ENCODE results near the gene USP25.
A peak's percentile ranks its signal among the peaks of the same experiment; 100 is the strongest.

The USP25 gene

DNA sequence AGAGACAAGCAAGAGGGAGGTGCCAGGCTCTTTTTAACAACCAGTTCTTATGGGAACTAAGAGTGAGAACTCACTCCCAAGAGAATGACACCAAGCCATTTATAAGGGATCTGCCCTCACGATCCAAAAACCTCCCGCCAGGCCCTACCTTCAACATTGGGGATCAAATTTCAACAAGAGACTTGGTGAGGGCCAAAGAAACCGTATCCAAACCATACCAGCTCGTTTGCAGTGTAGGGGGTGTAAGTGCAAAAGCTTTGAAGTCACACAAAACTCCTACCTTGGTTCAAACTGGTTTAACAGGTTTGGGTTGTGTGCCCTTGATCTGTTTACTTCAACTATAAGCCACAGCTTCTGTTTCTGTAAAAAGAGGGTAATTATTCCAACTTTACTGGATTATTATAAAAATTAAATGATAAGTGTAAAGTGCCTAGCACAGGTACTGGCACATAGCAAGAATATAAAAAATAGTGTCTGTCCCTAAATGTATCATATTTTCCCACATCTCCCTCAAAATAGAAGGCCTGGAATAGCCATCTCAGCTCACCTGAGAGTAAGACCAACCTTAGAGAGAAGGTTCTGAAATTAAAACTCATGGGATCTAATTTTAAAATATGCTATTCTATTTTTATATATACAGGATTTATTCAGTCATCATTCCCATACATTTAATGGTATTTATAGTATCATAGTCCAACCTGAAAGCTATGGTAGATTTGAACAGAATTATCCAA, 7.0 kb upstream of the USP25 start:
- Histone ChIP-seq H3K4me1 (ENCODE audit: low read length) (no peaks in the 10 kb centered on the region), H3K9me3 (ENCODE audit: insufficient read depth, low read length) (no peaks in the 10 kb centered on the region), H3K36me3 (replicated peaks; ENCODE audit: low read depth, low read length) (no peaks in the 10 kb centered on the region), H3K4me2 (ENCODE audit: low read length) (no peak overlapping the region), H3K4me3 (ENCODE audit: low read length) (no peak overlapping the region), H3K27me3 (ENCODE audit: low read depth, low read length) (no peaks in the 10 kb centered on the region), H4K20me1 (ENCODE audit: insufficient read depth, low read length) (no peaks in the 10 kb centered on the region), H3K9ac (ENCODE audit: low read length) (no peak overlapping the region), H3K79me2 (ENCODE audit: low read length) (no peaks in the 10 kb centered on the region), H2AFZ (ENCODE audit: low read depth, low read length) (no peak overlapping the region), H3K27ac (ENCODE audit: low read length) (no peak overlapping the region)
- no peak for TF ChIP-seq EZH2phosphoT487 (IDR thresholded peaks at IDR 0.05; ENCODE audit: low read depth)
- no peak for TF ChIP-seq CTCF (IDR thresholded peaks at IDR 0.05; ENCODE audit: low read depth, low read length)

- TF ChIP-seq EZH2phosphoT487 (IDR thresholded peaks at IDR 0.05; ENCODE audit: low read depth), result no peak
- TF ChIP-seq CTCF (IDR thresholded peaks at IDR 0.05; ENCODE audit: low read depth, low read length), result no peak
- Histone ChIP-seq H3K27me3 (ENCODE audit: low read depth, low read length) (peaks cover 3% of the 10 kb centered on the region; the same call in 1 of the 2 replicates), H3K79me2 (ENCODE audit: low read length) (peaks cover 8% of the 10 kb centered on the region), H3K36me3 (replicated peaks; ENCODE audit: low read depth, low read length) (no peaks in the 10 kb centered on the region), H3K9me3 (ENCODE audit: insufficient read depth, low read length) (no peaks in the 10 kb centered on the region), H4K20me1 (ENCODE audit: insufficient read depth, low read length) (no peaks in the 10 kb centered on the region), H3K4me3 (ENCODE audit: low read length) (no peak overlapping the region), H3K4me1 (ENCODE audit: low read length) (peaks cover 5% of the 10 kb centered on the region; the same call in 1 of the 2 replicates), H2AFZ (ENCODE audit: low read depth, low read length) (no peak overlapping the region), H3K9ac (ENCODE audit: low read length) (no peak overlapping the region), H3K4me2 (ENCODE audit: low read length) (no peak overlapping the region), H3K27ac (ENCODE audit: low read length) (no peak overlapping the region)
Measured at GRCh38 chr21:15725949-15726348, 3.8 kb upstream of the USP25 start.

GRCh38 chr21:15728046-15728445, 1.7 kb upstream of the USP25 start:
- TF ChIP-seq CTCF (IDR thresholded peaks at IDR 0.05; ENCODE audit: low read depth, low read length) (no peak), EZH2phosphoT487 (IDR thresholded peaks at IDR 0.05; ENCODE audit: low read depth) (no peak)

GRCh38 chr21:15729346-15729673, 472 bp upstream of the USP25 start:
- Histone ChIP-seq H3K4me2 (ENCODE audit: low read length) (peak overlapping the region; percentile 89), H3K36me3 (replicated peaks; ENCODE audit: low read depth, low read length) (no peaks in the 10 kb centered on the region), H3K9ac (ENCODE audit: low read length) (peak overlapping the region; percentile 66), H3K27me3 (ENCODE audit: low read depth, low read length) (peaks cover 3% of the 10 kb centered on the region; the same call in 1 of the 2 replicates), H3K4me3 (ENCODE audit: low read length) (peak overlapping the region; percentile 80), H3K79me2 (ENCODE audit: low read length) (peaks cover 38% of the 10 kb centered on the region), H3K9me3 (ENCODE audit: insufficient read depth, low read length) (no peaks in the 10 kb centered on the region), H3K27ac (ENCODE audit: low read length) (no peak overlapping the region), H3K4me1 (ENCODE audit: low read length) (peaks cover 13% of the 10 kb centered on the region), H2AFZ (ENCODE audit: low read depth, low read length) (peak overlapping the region; percentile 93), H4K20me1 (ENCODE audit: insufficient read depth, low read length) (peaks cover 8% of the 10 kb centered on the region; the same call in 1 of the 2 replicates)
- TF ChIP-seq CTCF (IDR thresholded peaks at IDR 0.05; ENCODE audit: low read depth, low read length) (no peak), EZH2phosphoT487 (IDR thresholded peaks at IDR 0.05; ENCODE audit: low read depth) (no peak)

More at GRCh38 chr21:15728046-15728445, 1.7 kb upstream of the USP25 start:
- H3K4me3 ChIP-seq (ENCODE audit: low read length), result no peak overlapping the region
- peaks cover 25% of the 10 kb centered on the region for H3K79me2 ChIP-seq (ENCODE audit: low read length)
- H2AFZ ChIP-seq (ENCODE audit: low read depth, low read length), result no peak overlapping the region
- H3K4me1 ChIP-seq (ENCODE audit: low read length), result peaks cover 13% of the 10 kb centered on the region
- no peak overlapping the region for H3K27ac ChIP-seq (ENCODE audit: low read length)
- H3K9ac ChIP-seq (ENCODE audit: low read length), result no peak overlapping the region
- H3K36me3 ChIP-seq (replicated peaks; ENCODE audit: low read depth, low read length), result no peaks in the 10 kb centered on the region
- no peaks in the 10 kb centered on the region for H3K9me3 ChIP-seq (ENCODE audit: insufficient read depth, low read length)
- peaks cover 3% of the 10 kb centered on the region; the same call in 1 of the 2 replicates for H3K27me3 ChIP-seq (ENCODE audit: low read depth, low read length)
- peaks cover 8% of the 10 kb centered on the region; the same call in 1 of the 2 replicates for H4K20me1 ChIP-seq (ENCODE audit: insufficient read depth, low read length)
- H3K4me2 ChIP-seq (ENCODE audit: low read length), result no peak overlapping the region

Data from OCI-LY3 (cell line).